SHP77 treated with DMSO at 0.1 percent for 48 hours (cell line): ENCODE measurements around the gene CCDC13.
"Not testable (repeated sequence)": the region's sequence is repeated elsewhere in the genome, so short reads cannot be mapped to it uniquely, and the experiment has no call there.

Experiments used
- DNase-seq: peaks from one replicate; lab custom pipeline; 2025; lab: John Stamatoyannopoulos, UW

CCDC13 gene, protein sequence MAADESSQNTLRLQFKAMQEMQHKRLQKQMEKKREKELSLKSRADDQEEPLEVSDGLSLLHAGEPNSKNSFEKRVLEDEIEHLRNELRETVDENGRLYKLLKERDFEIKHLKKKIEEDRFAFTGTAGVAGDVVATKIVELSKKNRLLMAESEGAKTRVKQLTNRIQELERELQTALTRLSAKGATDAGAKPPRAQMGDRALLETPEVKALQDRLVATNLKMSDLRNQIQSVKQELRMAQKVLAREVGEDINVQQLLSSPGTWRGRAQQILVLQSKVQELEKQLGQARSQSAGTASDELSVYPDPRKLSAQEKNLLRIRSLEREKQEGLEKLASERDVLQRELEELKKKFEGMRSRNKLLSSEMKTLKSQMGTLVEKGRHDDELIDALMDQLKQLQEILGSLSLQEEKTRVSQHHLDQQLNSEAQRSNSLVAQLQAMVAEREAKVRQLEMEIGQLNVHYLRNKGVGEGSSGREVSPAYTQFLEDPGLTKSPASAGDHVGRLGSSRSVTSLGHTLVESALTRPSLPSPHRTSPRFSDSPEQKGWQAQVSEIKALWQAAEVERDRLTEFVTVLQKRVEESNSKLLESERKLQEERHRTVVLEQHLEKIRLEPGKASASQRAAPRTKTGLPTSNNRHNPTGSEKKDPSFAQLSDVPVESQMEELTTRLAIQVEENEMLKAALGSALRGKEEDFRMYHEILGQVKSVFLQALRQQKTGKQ

DNA sequence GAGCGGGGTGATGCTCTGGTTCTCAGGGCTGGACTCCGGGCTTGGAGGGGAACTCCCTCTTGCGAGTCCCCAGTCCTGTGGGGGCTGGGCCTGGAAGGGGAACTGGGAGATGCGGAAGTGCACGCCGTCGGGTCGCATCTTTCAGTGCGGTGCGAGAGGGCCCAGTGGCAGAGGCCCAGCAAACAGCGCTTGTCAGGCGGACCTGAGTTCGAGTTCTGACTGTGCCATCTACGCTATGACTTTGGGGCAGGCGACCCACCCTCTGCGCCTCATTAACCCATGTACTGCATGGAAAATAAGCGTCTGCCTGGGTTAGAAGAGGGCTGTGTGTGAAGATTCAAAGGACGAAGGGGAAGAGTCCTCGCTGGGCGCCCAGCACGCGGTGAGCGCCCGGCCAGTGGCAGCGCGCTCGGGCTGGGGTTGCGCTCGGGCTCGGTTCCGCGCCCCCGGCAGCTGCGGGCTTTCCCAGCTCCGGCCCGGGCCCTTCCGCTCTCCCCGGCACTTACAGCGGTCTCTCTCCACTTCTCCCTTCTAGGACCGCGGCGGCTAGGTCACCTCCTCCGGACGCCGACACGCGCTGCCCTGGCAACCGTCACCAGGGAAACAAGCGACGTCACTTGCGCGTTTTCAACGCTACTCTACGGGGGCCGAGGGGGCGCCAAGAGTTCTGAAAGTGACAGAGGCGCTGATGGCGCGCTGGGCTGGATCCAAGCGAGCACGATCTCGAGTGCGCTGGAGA, at the start of gene CCDC13:
TSS of gene CCDC13 (minus strand) at position 584 of the 739 bp plus-strand sequence. CDS start 14,908 bp downstream, outside the sequence.
- DNase-seq = peak; percentile 93

DNA sequence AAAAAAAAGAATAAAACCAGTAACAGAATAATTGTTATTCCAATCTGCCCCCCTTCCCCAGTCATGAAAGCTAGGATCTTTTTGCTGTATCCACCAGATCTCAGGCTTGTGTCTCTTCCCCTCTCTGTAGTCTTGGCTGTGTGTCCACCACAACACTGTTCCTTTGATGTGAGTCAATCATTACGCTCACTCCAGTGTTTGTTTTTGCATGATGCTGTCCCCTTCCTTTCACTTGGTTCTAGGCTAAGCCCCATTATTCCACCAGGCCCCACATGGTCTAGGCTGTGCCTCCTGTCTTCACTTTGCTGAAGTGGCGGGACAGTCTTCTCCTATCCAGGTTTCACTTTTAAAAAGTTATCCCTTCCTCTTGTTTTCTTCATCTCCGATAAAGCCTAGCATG, 49.8 kb upstream of the CCDC13 start:
- DNase-seq = no peak

DNA sequence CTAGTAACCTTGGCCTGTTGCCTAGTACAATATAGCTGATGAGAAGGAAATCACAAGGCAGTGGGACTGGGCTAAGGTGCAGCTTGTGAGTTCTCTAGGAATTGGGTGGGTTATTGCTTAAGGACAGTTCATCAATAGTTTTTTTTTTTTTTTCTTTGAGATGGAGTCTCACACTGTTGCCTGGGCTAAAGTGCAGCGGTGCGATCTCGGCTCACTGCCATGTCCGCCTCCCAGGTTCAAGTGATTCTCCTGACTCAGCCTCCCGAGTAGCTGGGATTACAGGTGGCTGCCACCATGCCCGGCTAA, 47.6 kb upstream of the CCDC13 start:
- no peak for DNase-seq

DNA sequence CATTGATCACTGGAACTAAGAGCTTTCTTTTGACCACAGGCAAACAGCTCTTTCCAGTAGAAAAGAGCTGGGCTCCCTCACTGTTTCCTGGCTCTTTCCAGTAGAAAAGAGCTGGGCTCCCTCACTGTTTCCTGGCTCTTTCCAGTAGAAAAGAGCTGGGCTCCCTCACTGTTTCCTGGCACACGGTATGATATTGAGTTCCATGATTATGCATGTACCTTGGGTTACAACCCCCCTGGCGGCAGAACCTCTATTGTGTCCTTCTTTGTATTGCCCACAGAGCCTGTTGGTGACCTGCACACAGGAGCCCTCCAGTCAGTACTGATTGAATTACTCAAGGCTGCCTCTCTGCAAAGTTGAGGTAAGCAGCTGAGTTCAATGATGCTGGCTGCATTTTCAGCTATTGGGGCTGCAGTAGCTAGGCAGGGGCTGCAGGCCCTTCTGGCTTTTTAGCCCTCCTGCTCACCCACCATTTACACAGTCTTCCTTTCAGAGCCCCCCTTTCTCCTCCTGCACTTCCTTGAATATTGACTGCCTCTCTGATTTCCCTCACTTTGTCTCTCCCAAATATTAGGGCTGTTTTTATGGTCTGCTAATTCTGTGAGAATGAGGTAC, 46.4 kb upstream of the CCDC13 start:
- DNase-seq = peak; percentile 86

DNA sequence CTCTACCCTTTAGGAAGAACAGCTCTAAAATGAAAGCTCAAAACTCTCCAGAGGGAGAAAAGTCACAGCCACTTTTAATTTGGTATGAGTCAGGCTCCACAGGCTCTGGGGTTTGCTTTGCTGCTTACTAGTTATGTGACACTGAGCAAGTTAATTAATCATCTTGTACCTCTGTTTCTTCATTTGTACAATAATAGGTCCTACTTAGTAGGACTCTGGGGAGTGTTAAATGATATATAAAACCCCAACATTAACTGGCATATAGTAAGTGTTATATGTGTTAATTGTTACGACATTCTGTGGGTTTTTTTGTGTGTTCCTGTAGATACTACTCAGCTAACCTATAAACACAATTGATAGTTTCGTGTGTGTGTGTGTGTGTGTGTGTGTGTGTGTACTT, 42.8 kb upstream of the CCDC13 start:
- no peak for DNase-seq

DNA sequence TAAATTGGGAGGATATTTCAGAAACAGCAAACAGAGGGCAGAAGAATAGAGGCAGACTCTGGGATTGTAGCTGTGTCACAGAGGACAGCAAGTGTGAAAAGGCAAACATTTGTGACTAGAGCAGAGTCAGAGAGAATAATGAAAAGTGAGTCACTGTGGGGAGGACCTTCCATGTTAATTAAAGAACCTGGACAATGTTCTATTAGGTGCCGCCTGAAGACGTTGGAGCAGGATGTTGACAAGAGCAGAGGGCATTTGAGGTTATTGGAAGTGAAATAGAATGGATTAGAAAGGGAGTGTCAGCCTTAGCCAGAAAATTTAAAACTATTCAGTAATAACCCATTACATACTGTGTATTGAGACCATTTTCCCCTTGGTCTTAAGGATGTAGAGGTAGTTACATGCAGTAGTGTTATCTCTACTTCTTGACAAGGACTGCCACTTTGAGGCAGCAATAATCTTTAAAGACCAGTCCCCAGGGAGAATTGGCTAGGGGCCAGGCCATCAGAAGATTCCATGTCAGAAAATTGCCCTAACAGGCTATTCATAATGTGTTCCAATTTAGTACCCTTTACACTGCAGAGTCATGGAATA, 42.0 kb upstream of the CCDC13 start:
- no peak for DNase-seq

DNA sequence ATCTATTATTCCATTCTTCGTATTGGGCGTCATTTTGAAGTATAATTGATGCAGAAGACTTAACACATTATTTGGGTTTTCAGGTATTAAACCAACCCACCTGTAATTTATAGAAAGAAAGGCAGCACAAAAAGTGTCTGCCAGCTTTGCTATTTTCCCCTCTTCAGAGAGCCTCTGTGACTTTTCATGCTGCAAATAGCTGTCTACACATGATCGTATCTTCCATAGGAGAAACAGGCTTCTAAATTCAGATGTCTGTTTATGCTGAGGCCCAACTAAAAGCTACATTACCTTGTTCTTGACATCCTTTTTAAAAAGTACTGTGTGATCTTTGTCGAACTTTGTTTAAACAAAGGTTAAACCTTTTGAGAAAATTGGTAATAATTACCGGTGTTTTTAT, 41.2 kb upstream of the CCDC13 start:
- DNase-seq = no peak

DNA sequence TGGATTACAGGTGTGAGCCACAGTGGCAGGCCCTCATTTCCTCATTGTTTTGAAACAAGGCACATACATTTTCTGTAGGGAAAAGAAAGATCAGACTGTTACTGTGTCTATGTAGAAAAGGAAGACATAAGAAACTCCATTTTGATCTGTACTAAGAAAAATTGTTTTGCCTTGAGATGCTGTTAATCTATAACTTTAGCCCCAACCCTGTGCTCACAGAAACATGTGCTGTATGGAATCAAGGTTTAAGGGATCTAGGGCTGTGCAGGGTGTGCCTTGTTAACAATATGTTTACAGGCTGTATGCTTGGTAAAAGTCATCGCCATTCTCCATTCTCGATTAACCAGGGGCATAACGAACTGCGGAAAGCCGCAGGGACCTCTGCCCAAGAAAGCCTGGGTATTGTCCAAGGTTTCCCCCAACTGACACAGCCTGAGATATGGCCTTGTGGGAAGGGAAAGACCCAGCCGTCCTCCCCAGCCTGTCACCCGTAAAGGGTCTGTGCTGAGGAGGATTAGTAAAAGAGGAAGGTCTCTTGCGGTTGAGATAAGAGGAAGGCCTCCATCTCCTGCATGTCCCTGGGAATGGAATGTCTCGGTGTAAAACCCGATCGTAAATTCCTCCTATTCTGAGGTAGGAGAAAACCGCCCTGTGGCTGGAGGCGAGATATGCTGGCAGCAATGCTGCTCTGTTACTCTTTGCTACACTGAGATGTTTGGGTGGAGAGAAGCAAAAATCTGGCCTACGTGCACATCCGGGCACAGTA, 38.2 kb upstream of the CCDC13 start:
- DNase-seq = not testable (repeated sequence)

DNA sequence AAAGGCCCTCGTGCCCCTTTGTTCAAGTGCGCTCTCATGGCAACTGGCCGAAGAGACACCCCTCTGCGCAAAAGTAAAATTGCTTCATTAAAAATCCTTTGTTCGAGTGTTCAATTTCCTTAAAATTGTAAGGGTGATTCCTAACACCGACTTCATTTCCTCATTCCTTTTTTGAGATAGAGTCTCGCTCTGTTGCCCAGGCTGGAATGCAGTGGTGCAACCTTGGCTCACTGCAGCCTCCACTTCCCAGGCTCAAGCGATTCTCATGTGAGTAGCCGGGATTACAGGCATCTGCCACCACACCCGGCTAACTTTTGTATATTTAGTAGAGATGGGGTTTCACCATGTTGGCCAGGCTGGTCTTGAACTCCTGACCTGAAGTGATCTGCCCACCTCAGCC, 37.7 kb upstream of the CCDC13 start:
- not testable (repeated sequence) for DNase-seq

DNA sequence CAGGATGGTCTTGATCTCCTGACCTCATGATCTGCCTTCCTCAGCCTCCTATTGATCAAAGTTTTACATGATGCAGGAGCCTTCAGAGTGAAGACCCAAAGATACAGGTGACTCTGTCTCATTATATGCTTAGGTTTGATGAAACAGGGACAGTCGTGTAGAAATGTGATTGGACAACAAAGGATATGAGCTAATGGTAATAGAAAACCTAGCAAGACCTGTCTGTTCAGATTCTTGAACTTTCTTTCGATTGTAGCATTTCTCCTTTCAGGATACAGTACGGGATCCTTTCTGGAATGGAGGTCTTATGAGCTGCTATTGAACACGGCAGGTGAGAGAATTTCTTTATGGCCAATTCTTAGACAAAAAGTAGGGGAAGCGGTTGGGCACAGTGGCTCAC, 36.1 kb upstream of the CCDC13 start, which contains the start of gene ACKR2:
TSS of gene ACKR2 (plus strand) at position 244 of the 400 bp plus-strand sequence. CDS start 55,058 bp downstream, outside the sequence.
- DNase-seq = no peak

DNA sequence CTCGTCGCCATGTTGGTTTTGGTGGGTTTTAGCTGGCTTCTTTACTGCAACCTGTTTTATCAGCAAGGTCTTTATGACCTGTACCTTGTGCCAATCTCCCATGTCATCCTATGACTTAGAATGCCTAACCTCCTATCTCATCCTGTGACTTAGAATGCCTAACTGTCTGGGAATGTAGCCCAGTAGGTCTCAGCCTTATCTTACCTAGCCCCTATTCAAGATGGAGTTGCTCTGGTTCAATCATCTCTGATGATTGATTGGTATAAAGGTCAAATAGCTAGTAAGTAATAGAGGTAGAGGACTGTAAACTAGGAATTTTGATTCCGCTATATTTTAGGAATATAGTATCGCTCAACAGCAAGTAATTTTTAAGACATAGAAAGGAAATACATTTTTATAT, 34.9 kb upstream of the CCDC13 start:
- no peak for DNase-seq

DNA sequence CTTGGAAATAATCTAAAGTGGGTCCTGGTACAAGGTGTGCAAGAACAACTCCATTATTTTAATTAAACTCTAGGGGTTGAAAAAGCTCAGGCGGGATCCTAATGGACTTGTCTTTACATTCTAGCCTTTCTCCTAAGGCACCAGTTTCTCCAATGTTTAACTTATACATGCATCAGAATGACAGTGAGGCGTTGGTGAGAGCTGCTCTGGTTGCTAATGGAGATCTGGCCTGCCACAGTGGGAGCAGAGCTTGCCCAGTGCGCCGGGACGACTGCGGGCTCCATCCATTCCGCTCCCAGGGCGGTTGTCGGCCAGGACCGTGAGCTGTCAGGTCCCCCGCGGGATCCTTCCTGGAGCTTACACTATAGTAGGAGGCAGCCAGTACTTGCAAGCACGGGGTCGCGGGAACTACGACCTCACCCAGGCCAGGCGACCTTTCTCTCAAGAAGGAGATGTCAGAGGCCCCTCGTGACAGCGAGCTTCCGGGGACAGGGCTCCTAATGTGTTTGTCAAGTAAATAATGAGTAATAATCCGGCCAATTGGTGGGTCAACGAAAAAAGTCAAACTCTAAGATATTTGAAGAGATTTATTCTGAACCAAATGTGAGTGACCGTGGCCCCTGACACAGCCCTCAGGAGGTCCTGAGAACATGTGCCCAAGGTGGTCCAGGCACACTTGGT, 32.2 kb upstream of the CCDC13 start:
- DNase-seq = no peak

DNA sequence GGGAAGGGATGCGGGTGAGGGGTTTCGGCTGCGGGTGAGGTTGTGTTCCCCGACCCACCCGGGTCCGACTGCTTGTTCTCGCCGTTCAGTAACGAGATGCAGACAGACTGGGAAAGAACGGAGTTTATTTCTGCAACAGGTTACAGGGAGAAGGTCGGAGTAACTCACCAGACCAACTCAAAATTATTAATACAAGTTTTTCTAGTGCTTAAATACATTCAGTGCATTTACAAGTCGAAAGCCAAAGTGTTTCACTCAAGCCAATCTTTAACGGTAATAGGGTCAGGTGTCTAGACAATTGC, 31.7 kb upstream of the CCDC13 start:
- no peak for DNase-seq

DNA sequence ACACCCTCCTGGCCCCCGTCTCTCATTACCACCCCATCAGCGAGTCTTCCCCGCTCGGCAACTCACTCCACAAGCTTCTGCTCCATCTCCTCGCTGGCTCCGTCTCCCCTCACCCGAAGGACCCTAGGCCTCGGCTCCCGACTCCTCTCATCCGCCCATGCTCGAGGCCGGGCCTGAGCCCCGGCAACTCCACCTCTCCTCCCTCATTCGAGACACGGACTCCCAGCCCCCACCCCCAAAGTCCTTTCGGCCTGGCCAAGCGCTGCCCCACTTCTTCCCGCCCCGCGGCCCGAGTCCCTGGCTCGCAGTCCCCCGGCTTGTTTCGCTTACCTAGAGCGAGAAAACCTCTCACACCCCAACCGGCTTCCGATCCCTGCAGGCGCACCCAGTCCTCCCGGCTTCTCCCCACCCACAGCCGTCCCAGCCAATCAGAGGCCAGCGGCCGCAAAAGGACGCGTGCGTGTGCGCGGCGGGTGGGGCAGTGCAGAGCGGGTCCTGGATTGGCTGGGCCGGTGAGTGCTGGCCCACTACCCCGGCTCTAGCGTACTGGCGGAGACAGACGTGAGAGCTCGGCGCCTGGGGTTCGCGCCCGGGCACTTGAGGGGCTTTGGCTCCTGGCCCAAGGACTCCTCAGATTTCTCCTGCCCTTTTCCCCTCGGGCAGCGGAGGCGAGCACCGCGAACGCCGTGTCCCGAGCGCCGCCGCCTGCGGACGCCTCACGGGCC, 31.2 kb upstream of the CCDC13 start, which contains the start of gene HIGD1A:
TSS of gene HIGD1A (minus strand) at position 385 of the 725 bp plus-strand sequence. CDS start 10,237 bp downstream, outside the sequence.
- peak; percentile 94 for DNase-seq

DNA sequence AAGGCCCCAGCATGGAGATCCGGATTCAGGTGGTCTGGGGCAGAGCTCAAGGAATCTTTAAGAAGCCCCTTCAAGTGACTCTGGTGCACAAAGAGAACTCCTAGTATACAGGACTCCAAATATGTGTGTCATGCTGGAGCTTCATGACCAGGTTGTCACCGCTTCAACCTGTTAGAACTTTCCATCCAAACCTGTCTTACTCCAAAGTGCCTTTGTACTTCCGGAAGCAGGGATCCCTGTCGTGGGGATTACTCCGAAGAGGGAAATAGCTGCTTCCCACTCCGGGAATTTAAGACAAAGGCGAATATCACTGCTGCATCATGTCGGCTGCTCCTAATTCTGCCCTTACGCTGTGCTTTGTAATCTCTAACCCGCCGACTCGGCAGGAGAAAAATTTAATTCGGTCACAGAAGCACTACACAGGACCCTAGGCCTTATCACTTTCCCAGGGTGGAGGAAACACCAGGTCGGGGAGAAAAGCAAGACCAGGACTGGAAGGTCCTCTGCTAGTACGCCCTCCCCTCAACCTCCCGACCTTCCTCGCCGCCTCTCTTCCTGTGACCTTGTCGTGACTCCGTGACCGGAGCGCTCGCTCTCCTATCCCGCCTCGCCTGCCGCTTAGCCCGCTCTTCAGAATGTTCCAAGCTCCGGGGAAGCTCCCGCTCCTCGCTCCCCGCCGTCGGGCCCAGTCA, 30.5 kb upstream of the CCDC13 start:
- peak; percentile 77 for DNase-seq

DNA sequence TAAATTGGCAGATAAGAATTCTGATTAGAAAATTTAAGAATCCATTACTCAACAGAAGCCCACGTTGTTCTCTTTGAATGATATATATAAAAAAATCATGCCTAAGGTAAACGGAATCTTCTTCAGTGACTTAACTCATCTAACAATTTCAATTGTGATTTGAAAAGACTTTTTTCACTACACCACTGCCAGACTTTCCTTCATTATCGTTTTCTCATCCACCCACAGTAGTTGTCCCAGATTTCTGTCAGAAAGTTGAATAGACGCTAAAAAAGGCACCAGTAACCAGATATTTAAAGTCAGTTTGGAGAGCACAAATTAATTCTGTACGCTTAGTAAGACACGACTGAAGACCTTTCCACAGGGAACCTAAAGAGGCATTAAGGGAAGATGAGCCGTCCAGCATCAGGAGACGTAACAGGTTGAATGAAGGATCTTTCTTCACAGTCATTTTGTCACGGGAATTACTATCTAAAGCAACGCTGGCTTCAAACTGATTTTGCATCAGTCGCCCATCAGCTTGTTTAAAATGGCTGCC, 29.9 kb upstream of the CCDC13 start:
- no peak for DNase-seq

DNA sequence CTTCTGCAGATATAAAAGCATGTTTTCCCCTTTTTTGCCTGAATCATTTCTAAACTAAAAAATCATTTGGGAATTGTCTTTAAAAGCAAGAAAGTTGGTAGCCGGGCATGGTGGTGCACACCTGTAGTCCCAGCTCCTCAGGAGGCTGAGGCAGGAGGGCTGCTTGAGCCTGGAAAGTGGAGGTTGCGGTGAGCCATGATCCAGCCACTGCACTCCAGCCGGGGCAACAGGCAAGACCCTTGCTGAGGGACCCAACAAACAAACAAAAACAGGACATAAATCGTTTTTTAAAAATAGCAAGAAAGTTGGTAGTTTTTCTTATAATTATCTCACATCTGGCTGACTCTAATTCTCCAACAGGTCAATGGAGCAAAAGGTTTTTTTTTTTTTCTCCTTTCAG, 28.7 kb upstream of the CCDC13 start:
- no peak for DNase-seq

DNA sequence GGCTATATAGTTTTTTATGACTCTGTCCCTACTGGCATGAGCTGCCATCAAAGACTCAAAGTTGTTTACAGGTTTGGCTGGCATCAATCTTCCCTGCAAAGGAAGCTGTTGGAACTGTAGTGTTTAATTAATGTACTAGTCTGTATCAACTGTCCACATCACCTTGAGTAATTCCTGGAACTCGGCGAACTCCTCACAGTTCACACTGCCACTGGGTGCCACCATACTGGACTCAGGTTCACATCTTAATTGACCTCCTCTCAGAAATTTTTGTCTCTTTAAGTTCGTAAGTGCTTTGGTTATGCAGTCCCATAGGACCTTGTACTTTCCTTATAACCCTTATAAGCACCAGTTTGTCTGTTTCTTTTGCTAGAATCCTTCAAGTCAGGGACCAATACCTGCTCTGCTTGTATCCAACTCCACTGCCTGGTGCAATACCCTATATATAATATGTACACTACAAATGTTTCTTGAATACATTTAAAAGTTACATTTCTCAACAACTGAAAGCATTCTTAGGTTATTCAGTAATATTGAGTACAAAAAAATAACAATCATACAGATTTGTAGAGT, 28.1 kb upstream of the CCDC13 start:
- no peak for DNase-seq

DNA sequence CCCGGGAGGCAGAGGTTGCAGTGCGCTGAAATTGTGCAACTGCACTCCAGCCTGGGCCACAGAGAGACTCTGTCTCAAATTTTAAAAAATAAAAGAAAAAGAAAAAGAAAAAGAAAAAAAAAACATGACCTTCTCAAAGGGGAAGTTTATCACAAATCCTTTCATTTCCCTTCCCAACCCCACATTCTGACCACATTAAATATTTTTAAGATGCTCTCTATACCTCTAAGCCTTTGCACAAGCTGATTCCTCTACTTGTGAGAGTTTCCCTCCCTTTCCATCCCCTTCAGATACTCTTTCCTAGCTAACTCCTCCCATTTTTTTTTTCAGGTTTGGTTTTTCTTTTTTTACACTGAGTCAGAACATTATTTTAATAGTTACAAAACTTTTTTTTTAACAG, 27.2 kb upstream of the CCDC13 start:
- no peak for DNase-seq
